ENCODE results near the gene WAPL.

GRCh38 chr10:86391986-86392722, 129.4 kb downstream of the WAPL start:
- TF ChIP-seq CTCF (IDR thresholded peaks at IDR 0.05) = no peak
- no peak for TF ChIP-seq EP300 (IDR thresholded peaks at IDR 0.05)

All from esophagus muscularis mucosa (tissue), 3 donors.